BLaER1 (cell line): ENCODE measurements around the gene UBXN10.

Experiments
- H3K27ac ChIP-seq: shearing (Covaris generic); formaldehyde crosslinking; 2 replicates; pipeline ENCODE4 v1.8.1; 2022
- H3K27me3 ChIP-seq: shearing (Covaris generic); formaldehyde crosslinking; 2 replicates; pipeline ENCODE4 v1.8.1; 2022
- H3K36me3 ChIP-seq: shearing (Covaris generic); formaldehyde crosslinking; 2 replicates; pipeline ENCODE4 v1.8.1; 2022
- H3K4me1 ChIP-seq: shearing (Covaris generic); formaldehyde crosslinking; 2 replicates; pipeline ENCODE4 v1.8.1; 2022
- H3K4me2 ChIP-seq: shearing (Covaris generic); formaldehyde crosslinking; 2 replicates; pipeline ENCODE4 v1.8.1; 2022
- H3K4me3 ChIP-seq: shearing (Covaris generic); formaldehyde crosslinking; 2 replicates; pipeline ENCODE4 v1.8.1; 2022
- H3K9ac ChIP-seq: shearing (Covaris generic); formaldehyde crosslinking; 2 replicates; pipeline ENCODE4 v1.8.1; 2022
- H3K9me3 ChIP-seq: shearing (Covaris generic); formaldehyde crosslinking; 2 replicates; pipeline ENCODE4 v1.8.1; 2022
- H4K20me1 ChIP-seq: shearing (Covaris generic); formaldehyde crosslinking; 2 replicates; pipeline ENCODE4 v1.8.1; 2022
- Cebpa-rat ChIP-seq: shearing (Covaris generic); IDR thresholded peaks from 2 replicates; pipeline ENCODE4 v1.8.1; 2022

Gene UBXN10

GRCh38 chr1:20190256-20191160 is 4.6 kb downstream of the UBXN10 start:
- Histone ChIP-seq H3K36me3 (no peaks in the 10 kb centered on the region), H3K4me1 (peaks cover 68% of the 10 kb centered on the region), H3K4me2 (0 out of 2 replicates have a peak overlapping the region, but pooled peaks have one; percentile 3), H3K27ac (no peak overlapping the region), H3K4me3 (no peak overlapping the region), H4K20me1 (no peaks in the 10 kb centered on the region), H3K9me3 (no peaks in the 10 kb centered on the region), H3K27me3 (no peaks in the 10 kb centered on the region), H3K9ac (no peak overlapping the region)
- no peak for TF ChIP-seq Cebpa-rat

- no peaks in the 10 kb centered on the region for H4K20me1 ChIP-seq
- no peak overlapping the region for H3K27ac ChIP-seq
- peaks cover 68% of the 10 kb centered on the region for H3K4me1 ChIP-seq
- H3K4me2 ChIP-seq: no peak overlapping the region
- TF ChIP-seq Cebpa-rat: no peak
- H3K27me3 ChIP-seq: no peaks in the 10 kb centered on the region
- no peak overlapping the region for H3K9ac ChIP-seq
- H3K4me3 ChIP-seq: no peak overlapping the region
- H3K36me3 ChIP-seq: no peaks in the 10 kb centered on the region
- no peaks in the 10 kb centered on the region for H3K9me3 ChIP-seq
These were observed 5.5 kb downstream of the UBXN10 start for GRCh38 chr1:20191266-20191825.

- Histone ChIP-seq H3K27ac (no peak overlapping the region), H4K20me1 (no peaks in the 10 kb centered on the region), H3K4me1 (peaks cover 60% of the 10 kb centered on the region), H3K4me3 (no peak overlapping the region), H3K27me3 (no peaks in the 10 kb centered on the region), H3K9ac (no peak overlapping the region), H3K4me2 (no peak overlapping the region), H3K9me3 (no peaks in the 10 kb centered on the region), H3K36me3 (no peaks in the 10 kb centered on the region)
- TF ChIP-seq Cebpa-rat: no peak
These were observed 6.5 kb downstream of the UBXN10 start for GRCh38 chr1:20192364-20192763.

- no peaks in the 10 kb centered on the region for H3K9me3 ChIP-seq
- H3K27me3 ChIP-seq: no peaks in the 10 kb centered on the region
- H3K4me1 ChIP-seq: peaks cover 54% of the 10 kb centered on the region
- H3K4me3 ChIP-seq: no peak overlapping the region
- H4K20me1 ChIP-seq: no peaks in the 10 kb centered on the region
- TF ChIP-seq Cebpa-rat: no peak
- H3K27ac ChIP-seq: no peak overlapping the region
- H3K9ac ChIP-seq: no peak overlapping the region
- H3K36me3 ChIP-seq: no peaks in the 10 kb centered on the region
- H3K4me2 ChIP-seq: no peak overlapping the region
These were observed 7.0 kb downstream of the UBXN10 start for GRCh38 chr1:20192871-20193411.

GRCh38 chr1:20194224-20194623 is 8.3 kb downstream of the UBXN10 start:
- no peak for TF ChIP-seq Cebpa-rat
- peak overlapping the region; percentile 71 for H3K4me2 ChIP-seq

GRCh38 chr1:20194757-20195461 is 9.0 kb downstream of the UBXN10 start:
- Histone ChIP-seq H3K9me3 (no peaks in the 10 kb centered on the region), H3K4me2 (peak overlapping the region; percentile 71), H3K9ac (peak overlapping the region; percentile 3; the same call in 1 of the 2 replicates), H3K36me3 (no peaks in the 10 kb centered on the region), H3K4me1 (peaks cover 36% of the 10 kb centered on the region), H3K27me3 (no peaks in the 10 kb centered on the region), H3K27ac (peak overlapping the region; percentile 19), H4K20me1 (no peaks in the 10 kb centered on the region), H3K4me3 (no peak overlapping the region)
- TF ChIP-seq Cebpa-rat: no peak

More at GRCh38 chr1:20194224-20194623, 8.3 kb downstream of the UBXN10 start:
- peak overlapping the region; percentile 19; the same call in 1 of the 2 replicates for H3K27ac ChIP-seq
- no peak overlapping the region for H3K4me3 ChIP-seq
- no peaks in the 10 kb centered on the region for H3K9me3 ChIP-seq
- peaks cover 43% of the 10 kb centered on the region for H3K4me1 ChIP-seq
- no peaks in the 10 kb centered on the region for H4K20me1 ChIP-seq
- no peak overlapping the region for H3K9ac ChIP-seq
- H3K27me3 ChIP-seq: no peaks in the 10 kb centered on the region
- H3K36me3 ChIP-seq: no peaks in the 10 kb centered on the region

- Histone ChIP-seq H3K36me3 (no peaks in the 10 kb centered on the region), H3K27me3 (no peaks in the 10 kb centered on the region), H3K9ac (no peak overlapping the region), H3K9me3 (no peaks in the 10 kb centered on the region), H3K4me3 (no peak overlapping the region), H3K4me1 (peaks cover 31% of the 10 kb centered on the region), H3K4me2 (peak overlapping the region; percentile 71), H4K20me1 (no peaks in the 10 kb centered on the region), H3K27ac (no peak overlapping the region)
- no peak for TF ChIP-seq Cebpa-rat
These were observed 9.5 kb downstream of the UBXN10 start for GRCh38 chr1:20195462-20195780.

- H3K4me2 ChIP-seq: no peak overlapping the region
- no peaks in the 10 kb centered on the region for H3K36me3 ChIP-seq
These were observed 11.5 kb downstream of the UBXN10 start for GRCh38 chr1:20197329-20197791.

GRCh38 chr1:20198296-20198695 is 12.4 kb downstream of the UBXN10 start:
- H3K9me3 ChIP-seq: no peaks in the 10 kb centered on the region
- no peaks in the 10 kb centered on the region for H4K20me1 ChIP-seq
- H3K36me3 ChIP-seq: no peaks in the 10 kb centered on the region
- no peak overlapping the region for H3K9ac ChIP-seq
- H3K4me1 ChIP-seq: peaks cover 29% of the 10 kb centered on the region
- H3K27ac ChIP-seq: no peak overlapping the region
- H3K4me3 ChIP-seq: no peak overlapping the region
- H3K27me3 ChIP-seq: no peaks in the 10 kb centered on the region
- TF ChIP-seq Cebpa-rat: no peak
- no peak overlapping the region for H3K4me2 ChIP-seq

More at GRCh38 chr1:20197329-20197791, 11.5 kb downstream of the UBXN10 start:
- Histone ChIP-seq H3K9ac (no peak overlapping the region), H3K4me1 (peaks cover 29% of the 10 kb centered on the region), H3K27ac (no peak overlapping the region), H3K27me3 (no peaks in the 10 kb centered on the region), H3K9me3 (no peaks in the 10 kb centered on the region), H3K4me3 (no peak overlapping the region), H4K20me1 (no peaks in the 10 kb centered on the region)
- TF ChIP-seq Cebpa-rat: no peak
